ENCODE data around the gene RFK.

The RFK gene

GRCh38 chr9:76433406-76433805, 39.2 kb upstream of the RFK start:
- Histone ChIP-seq H2AFZ (ENCODE audit: low read length) (no peak overlapping the region), H3K79me2 (ENCODE audit: insufficient read depth, low read length) (no peaks in the 10 kb centered on the region), H3K4me2 (ENCODE audit: low read depth, low read length, poor library complexity, severe bottlenecking) (no peak overlapping the region), H4K20me1 (ENCODE audit: insufficient read depth, low read length, poor library complexity, severe bottlenecking) (no peaks in the 10 kb centered on the region), H3K4me3 (ENCODE audit: low read length, poor library complexity, severe bottlenecking) (no peak overlapping the region), H3K9ac (ENCODE audit: low read depth, low read length, poor library complexity, severe bottlenecking) (no peak overlapping the region), H3K9me2 (replicated peaks; ENCODE audit: low read depth, low read length) (no peaks in the 10 kb centered on the region), H3K36me3 (ENCODE audit: insufficient read depth, low read length) (no peaks in the 10 kb centered on the region), H3K27me3 (ENCODE audit: insufficient read depth, low read length, poor library complexity, severe bottlenecking) (no peaks in the 10 kb centered on the region), H3F3A (ENCODE audit: low read depth) (no peaks in the 10 kb centered on the region), H3K4me1 (ENCODE audit: insufficient read depth, low read length, poor library complexity, severe bottlenecking) (no peaks in the 10 kb centered on the region), H3K9me3 (ENCODE audit: insufficient read depth, low read depth, low read length) (no peaks in the 10 kb centered on the region)
- no peak for TF ChIP-seq EZH2phosphoT487 (IDR thresholded peaks at IDR 0.05; ENCODE audit: borderline replicate concordance)

- Histone ChIP-seq H4K20me1 (ENCODE audit: insufficient read depth, low read length, poor library complexity, severe bottlenecking) (no peaks in the 10 kb centered on the region), H2AFZ (ENCODE audit: low read length) (no peak overlapping the region), H3K4me3 (ENCODE audit: low read length, poor library complexity, severe bottlenecking) (no peak overlapping the region), H3K27me3 (ENCODE audit: insufficient read depth, low read length, poor library complexity, severe bottlenecking) (no peaks in the 10 kb centered on the region), H3K36me3 (ENCODE audit: insufficient read depth, low read length) (no peaks in the 10 kb centered on the region), H3K4me2 (ENCODE audit: low read depth, low read length, poor library complexity, severe bottlenecking) (no peak overlapping the region), H3K9ac (ENCODE audit: low read depth, low read length, poor library complexity, severe bottlenecking) (no peak overlapping the region), H3K4me1 (ENCODE audit: insufficient read depth, low read length, poor library complexity, severe bottlenecking) (no peaks in the 10 kb centered on the region), H3K9me2 (replicated peaks; ENCODE audit: low read depth, low read length) (no peaks in the 10 kb centered on the region), H3K9me3 (ENCODE audit: insufficient read depth, low read depth, low read length) (no peaks in the 10 kb centered on the region), H3K79me2 (ENCODE audit: insufficient read depth, low read length) (no peaks in the 10 kb centered on the region), H3F3A (ENCODE audit: low read depth) (no peaks in the 10 kb centered on the region)
- TF ChIP-seq EZH2phosphoT487 (IDR thresholded peaks at IDR 0.05; ENCODE audit: borderline replicate concordance) (no peak), CTCF (conservative IDR thresholded peaks at IDR 0.05; ENCODE audit: low read length) (no peak)
These were observed 37.4 kb upstream of the RFK start for GRCh38 chr9:76431601-76432000.

DNA sequence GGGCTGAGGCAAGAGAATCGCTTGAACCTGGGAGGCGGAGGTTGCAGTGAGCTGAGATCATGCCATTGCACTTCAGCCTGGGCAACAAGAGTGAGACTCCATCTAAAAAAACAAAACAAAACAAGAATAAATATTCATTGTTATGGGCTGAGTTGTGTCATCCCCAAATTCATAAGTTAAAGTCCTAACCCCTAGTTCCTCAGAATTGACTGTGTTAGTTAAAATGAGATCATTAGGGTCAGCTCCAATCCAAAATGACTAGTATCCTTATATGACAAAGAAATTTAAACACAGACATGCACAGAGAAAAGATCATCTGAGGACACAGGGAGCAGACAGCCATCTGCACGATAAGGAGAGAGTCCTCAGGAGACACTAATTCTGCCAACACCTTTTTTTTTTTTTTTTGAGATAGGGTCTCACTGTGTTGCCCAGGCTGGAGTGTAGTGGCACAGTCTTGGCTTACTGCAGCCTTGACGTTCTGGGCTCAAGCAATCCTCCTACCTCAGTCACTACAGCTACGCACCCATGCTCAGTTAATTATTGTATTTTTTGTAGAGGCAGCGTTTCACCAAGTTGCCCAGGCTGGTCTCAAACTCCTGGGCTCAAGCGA, 32.7 kb upstream of the RFK start:
- Histone ChIP-seq H3K4me3 (ENCODE audit: low read length, poor library complexity, severe bottlenecking) (no peak overlapping the region), H3K9me3 (ENCODE audit: insufficient read depth, low read depth, low read length) (no peaks in the 10 kb centered on the region), H3K9me2 (replicated peaks; ENCODE audit: low read depth, low read length) (no peaks in the 10 kb centered on the region), H3K36me3 (ENCODE audit: insufficient read depth, low read length) (no peaks in the 10 kb centered on the region), H2AFZ (ENCODE audit: low read length) (no peak overlapping the region), H3K9ac (ENCODE audit: low read depth, low read length, poor library complexity, severe bottlenecking) (no peak overlapping the region), H3F3A (ENCODE audit: low read depth) (no peaks in the 10 kb centered on the region), H4K20me1 (ENCODE audit: insufficient read depth, low read length, poor library complexity, severe bottlenecking) (no peaks in the 10 kb centered on the region), H3K4me2 (ENCODE audit: low read depth, low read length, poor library complexity, severe bottlenecking) (no peak overlapping the region), H3K4me1 (ENCODE audit: insufficient read depth, low read length, poor library complexity, severe bottlenecking) (peaks cover 5% of the 10 kb centered on the region), H3K79me2 (ENCODE audit: insufficient read depth, low read length) (no peaks in the 10 kb centered on the region), H3K27me3 (ENCODE audit: insufficient read depth, low read length, poor library complexity, severe bottlenecking) (no peaks in the 10 kb centered on the region)
- no peak for TF ChIP-seq EZH2phosphoT487 (IDR thresholded peaks at IDR 0.05; ENCODE audit: borderline replicate concordance)
- TF ChIP-seq CTCF (conservative IDR thresholded peaks at IDR 0.05; ENCODE audit: low read length), result no peak
